HG02571 (cell line): ENCODE results near the gene CDH23.
A peak's percentile ranks its signal among the peaks of the same experiment; 100 is the strongest.

Experiments
- ATAC-seq: cut with Tn5 transposase; IDR thresholded peaks from one replicate; pipeline ENCODE4 v1.9.1; 2021; ENCODE audit warnings: mild to moderate bottlenecking, moderate library complexity; ENCODE audit not compliant: unreplicated experiment

CDH23 gene

GRCh38 chr10:71818674-71819260 is 422.0 kb downstream of the CDH23 start:
- ATAC-seq, result no peak

- ATAC-seq, result no peak
These were observed 422.7 kb downstream of the CDH23 start for GRCh38 chr10:71819441-71819861.

- ATAC-seq, result no peak
These were observed 423.3 kb downstream of the CDH23 start for GRCh38 chr10:71819985-71820384.

- ATAC-seq, result no peak
These were observed 424.2 kb downstream of the CDH23 start for GRCh38 chr10:71820966-71821365.

- no peak for ATAC-seq
These were observed 425.4 kb downstream of the CDH23 start for GRCh38 chr10:71821909-71822763.

- ATAC-seq, result no peak
These were observed 426.6 kb downstream of the CDH23 start for GRCh38 chr10:71823356-71823755.

- no peak for ATAC-seq
These were observed 427.6 kb downstream of the CDH23 start for GRCh38 chr10:71824333-71824732.

GRCh38 chr10:71825217-71825616 is 428.5 kb downstream of the CDH23 start:
- ATAC-seq, result no peak

- no peak for ATAC-seq
These were observed 431.1 kb downstream of the CDH23 start for GRCh38 chr10:71827852-71828251.

GRCh38 chr10:71828702-71829101 is 432.0 kb downstream of the CDH23 start:
- ATAC-seq, result no peak

GRCh38 chr10:71829171-71829570 is 432.5 kb downstream of the CDH23 start:
- no peak for ATAC-seq

GRCh38 chr10:71829896-71830295 is 433.2 kb downstream of the CDH23 start:
- ATAC-seq, result no peak

- ATAC-seq, result no peak
These were observed 434.0 kb downstream of the CDH23 start for GRCh38 chr10:71830726-71831125.

GRCh38 chr10:71831646-71832552 is 435.2 kb downstream of the CDH23 start:
- no peak for ATAC-seq

- no peak for ATAC-seq
These were observed 436.2 kb downstream of the CDH23 start for GRCh38 chr10:71832967-71833366.

- ATAC-seq, result no peak
These were observed 437.0 kb downstream of the CDH23 start for GRCh38 chr10:71833451-71834342.

GRCh38 chr10:71834343-71834674 is 437.6 kb downstream of the CDH23 start:
- ATAC-seq, result no peak

- ATAC-seq, result peak; percentile 89
These were observed 439.2 kb downstream of the CDH23 start for GRCh38 chr10:71835671-71836595.

GRCh38 chr10:71836596-71836974 is 439.9 kb downstream of the CDH23 start:
- ATAC-seq, result no peak
